Islet of Langerhans (tissue), 1 donor: ENCODE results near the gene CAPZB.

Experiments used
- FAIRE-seq: peaks from one replicate; lab custom pipeline; 2011; peaks lifted over from hg19 to GRCh38; lab: Jason Lieb, UNC

Gene CAPZB

DNA sequence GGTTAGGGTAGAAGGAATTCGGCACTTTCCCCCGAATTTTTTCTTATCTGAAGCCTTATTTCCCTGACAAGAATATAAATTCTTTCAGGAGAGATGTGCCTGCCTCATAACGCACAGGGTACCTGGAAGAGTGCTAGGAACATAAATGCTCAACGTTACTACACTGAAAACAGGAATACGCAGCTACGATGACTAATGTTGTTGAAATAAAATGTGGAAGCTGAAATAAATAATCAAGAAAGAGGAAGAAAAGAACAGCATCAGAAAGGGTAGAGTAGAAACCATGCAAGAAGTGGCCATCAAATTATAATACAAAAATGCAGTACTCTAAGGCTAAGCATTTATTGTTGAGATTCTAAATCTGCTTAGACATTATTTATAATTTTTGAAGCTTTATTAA, 139.3 kb downstream of the CAPZB start:
- FAIRE-seq: no peak

DNA sequence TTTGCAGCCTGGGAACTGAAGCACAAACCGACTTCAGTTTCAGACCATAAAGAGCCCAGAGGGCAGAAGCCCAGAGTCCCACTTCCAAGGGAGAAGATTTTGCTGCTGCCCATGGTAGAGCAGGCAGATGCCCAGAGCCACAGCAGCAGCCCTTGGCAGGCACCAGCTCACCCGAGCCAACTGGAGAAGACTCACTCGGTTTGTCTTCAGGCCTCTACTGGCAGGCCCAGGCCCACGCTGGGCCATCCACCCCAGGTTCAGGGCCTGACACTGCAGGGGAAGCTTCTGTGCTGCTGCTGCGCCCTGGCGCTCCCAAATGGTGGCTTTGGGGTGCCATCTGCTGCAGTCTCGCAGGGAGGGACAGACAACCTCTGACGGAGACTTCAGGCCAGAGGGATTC, 139.9 kb downstream of the CAPZB start:
- FAIRE-seq: no peak

DNA sequence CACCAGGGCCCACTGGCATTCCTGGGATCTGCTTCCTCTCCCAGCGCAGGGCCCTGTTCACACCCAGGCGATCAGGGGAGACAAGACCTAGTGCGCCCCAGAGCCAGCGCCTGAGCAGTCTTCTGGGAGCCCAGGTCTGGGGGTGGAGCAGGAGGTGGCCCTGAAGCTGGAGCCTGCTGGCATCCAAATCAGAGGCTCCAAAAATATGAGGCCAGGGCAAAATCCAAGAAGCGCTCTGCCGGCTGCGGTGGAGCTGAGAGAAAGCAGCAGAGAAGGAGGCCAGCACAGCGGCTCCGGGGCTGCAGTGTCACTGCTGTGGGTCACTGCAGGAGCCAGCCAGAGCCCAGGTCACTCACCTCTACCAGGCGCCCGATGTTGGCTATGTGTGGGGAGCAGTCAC, 140.5 kb downstream of the CAPZB start:
- FAIRE-seq: no peak

DNA sequence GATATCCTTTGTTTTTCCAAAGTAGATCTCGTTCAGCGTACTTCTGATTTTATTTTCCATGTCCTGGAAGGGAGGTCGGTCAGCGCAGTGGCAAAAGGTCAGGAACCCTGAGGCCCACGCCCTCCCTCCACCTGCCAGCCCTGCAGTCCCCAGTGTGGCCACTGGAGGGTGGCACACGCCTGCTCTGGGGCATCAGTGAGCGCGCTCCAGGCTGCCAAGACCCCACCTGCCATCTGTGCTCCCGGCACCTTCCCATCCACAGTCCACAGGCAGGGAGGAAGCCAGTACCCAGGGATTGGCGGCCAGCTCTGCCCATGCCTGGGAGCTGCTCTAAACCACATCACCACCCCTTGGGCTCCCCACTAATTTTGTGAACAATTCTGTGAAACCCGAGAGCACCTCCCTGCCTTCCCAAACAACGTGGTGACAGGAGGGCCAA, 140.9 kb downstream of the CAPZB start:
- FAIRE-seq: no peak

DNA sequence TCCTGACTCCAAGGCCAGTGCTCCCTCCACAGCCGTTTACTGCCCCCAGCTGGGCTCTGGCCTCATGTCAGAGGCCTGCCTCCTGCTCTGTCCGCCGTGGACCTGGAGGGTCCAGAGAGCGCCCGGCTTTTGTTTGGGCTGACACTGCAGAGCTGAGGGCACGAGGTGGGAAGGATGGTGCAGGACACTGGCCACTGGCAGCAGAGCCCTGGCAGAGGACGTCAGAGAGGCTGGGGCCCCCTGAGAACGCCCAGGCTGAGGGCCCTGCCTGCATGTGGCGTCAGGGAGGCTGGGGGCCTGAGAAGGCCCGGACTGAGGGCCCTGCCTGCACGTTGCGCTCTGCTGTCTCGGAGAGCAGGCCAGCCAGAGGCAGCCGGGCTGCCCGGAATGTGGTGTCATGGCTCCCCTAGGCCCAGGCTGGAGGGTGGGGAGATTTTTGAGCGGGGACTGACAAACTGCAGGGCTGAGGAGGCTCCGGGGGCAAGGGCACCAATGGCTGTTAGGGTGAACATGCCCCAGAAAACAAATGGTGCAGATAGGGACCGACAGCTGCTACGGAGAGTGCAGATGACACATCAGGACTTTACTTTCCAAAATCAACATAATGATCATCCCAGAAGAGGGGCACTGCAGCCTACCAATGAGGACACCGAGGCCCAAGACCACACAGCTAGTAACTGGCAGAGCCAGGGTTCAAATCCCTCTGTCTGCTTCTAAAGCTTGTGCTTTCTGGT, 141.6 kb downstream of the CAPZB start:
- no peak for FAIRE-seq

DNA sequence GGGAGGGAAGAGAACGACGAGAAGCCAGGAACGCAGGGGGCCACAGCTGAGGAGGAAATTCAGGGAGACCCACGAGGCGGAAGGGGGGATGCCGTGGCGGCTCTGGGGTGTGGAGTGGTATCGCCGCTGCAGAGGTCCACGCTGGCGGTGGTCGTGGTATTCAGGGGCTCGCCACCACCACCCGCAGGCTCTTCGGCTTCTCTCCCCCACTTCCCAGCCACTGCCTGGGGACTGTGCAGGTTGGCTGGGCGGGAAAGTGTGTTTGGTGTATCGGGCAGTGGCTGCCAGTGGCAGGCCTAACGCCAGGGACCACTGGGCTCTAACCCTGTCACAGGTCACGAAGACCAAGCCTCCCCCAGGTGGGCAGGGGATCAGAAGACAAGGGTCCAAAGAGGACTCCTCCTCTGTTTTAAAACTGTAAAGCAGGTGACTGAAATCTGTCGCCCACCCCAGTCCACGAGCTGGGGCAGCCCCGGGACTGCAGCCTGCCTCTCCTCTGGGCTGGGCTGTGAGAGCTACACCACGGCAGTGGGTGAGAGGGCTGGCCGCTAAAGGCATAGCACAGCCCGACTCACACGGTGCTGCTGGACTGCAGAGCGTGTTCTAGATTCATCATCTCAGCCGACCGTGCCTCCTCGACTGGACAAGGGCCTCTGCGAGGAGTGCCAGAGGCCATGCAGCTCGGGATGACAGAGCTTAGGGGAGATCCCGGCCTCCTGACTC, 142.3 kb downstream of the CAPZB start:
- no peak for FAIRE-seq

DNA sequence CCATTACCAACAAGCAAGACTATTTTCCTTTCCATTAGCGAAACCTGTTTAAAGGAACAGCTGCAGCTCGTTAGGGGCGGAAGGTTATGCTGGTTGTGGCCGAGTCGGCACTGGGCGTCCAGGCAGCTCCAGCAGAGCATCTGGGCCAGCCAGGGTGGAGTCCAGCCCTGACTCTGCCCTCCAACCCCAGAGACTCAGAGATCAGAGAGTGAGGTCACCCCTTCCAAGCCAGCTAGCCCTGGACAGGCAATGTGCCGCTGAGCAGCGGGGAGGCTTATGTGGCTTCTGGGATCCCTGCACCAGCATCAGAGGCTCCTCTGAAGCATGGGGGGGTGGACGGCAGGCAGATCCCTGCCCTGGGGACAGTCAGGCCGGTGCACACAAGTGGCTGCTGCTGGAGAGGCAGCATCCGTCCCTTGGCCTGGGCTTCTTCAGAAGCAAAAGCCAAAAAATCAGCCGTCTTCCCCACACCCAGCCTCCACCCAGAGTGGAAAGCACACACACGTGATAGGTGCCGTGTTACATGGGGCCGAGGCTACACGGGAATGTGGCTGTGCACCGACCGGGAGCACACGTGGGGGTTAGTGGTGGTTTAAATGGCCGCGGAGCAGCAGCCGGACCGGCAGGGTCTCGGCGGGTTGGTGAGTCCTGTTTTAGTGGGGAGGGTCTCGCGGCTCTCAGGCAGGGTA, 143.1 kb downstream of the CAPZB start:
- FAIRE-seq: no peak

DNA sequence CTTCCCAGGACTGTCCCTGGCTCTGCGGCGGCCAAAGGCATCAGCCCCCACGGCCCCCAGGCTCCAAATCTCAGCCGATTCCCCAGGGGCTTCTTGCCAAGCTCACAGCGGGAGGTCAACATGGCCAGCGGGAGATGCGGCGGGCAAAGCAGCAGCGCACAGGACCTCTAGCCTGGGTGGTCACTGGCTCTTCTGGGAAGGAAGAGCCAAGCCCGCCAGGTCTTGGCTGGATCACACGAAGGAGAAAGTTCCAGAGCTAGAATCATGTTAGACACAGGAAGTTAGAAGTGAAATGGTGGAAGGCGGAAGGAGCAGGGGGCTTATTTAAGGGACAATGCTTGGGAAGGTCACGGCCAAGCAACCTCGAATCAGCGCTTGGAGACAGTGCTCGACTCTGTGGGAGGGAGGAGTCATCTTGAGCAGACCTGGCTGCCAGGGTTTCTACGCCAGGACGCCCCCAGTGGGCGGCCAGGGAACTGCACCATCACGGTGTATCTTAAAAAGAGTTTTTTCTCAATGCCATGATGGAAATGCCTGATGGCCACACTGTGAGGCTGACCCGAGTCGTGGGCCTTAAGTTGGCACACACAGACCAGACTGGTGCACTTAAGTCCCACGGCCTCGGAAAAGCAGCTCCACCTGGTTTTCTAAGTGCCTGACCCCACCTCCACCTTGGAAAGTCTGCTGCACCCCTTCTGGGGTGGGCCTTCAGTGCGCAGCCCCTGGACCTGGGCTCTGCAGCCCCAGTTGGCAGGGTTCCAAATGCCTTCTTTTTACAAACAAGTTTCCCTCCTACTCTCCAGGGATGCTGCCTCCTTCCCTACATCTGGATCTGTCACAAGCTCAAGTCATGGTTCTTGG, 143.9 kb downstream of the CAPZB start:
- no peak for FAIRE-seq

DNA sequence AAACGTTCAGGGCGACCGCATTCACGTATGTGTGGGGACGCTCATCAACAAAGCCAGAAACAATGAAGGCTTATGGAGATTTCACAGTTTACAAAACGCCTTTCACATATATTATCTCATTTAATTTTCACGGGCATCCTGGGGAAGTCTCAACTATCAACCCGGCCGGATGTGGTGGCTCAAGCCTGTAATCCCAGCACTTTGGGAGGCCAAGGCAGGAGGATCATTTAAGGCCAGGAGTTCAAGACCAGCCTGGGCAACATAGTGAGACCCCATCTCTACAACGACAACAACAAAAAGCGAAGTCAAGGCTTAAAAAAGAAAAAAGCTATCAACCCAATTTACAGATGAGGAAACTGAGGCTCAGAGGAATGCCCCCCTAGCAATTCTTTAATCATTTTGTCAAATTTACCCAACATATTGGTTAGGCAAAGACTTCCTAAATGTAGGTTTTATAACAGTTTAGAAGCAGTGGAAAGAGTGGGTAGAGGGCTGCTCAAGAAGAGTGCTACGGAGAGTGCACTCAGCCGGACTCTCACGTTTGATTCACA, 144.9 kb downstream of the CAPZB start:
- no peak for FAIRE-seq

DNA sequence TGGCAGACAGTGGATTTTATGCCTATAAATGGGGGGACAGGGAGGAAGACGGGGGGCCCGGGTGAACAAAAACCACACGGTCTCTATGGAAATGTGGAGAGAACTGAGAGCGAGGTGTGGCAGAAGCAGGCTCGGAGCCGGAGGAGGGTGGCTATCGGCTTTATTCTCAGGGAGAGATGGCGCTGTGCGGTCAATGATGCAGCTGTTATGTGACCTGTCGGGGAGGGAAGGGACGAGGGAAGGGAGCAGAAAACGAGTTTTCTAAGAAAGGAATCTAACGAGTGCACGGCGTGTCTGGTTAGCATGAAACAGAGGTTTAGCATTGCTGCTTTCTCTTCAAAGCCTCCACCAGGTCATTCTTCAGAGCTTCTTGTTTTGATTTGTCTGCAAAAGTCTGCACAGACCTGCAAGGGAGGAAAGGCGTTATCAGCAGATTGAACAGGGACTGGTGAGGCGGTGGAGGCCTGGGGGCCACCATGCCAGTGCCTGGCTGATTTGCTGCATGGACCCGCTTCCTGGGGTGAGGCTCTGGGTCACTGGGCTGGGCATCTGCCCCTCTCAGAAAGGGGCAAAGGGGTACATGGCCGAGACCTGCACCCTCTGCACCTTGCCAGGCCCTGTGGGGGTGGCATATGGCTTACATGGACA, 146.0 kb downstream of the CAPZB start:
- FAIRE-seq: no peak

DNA sequence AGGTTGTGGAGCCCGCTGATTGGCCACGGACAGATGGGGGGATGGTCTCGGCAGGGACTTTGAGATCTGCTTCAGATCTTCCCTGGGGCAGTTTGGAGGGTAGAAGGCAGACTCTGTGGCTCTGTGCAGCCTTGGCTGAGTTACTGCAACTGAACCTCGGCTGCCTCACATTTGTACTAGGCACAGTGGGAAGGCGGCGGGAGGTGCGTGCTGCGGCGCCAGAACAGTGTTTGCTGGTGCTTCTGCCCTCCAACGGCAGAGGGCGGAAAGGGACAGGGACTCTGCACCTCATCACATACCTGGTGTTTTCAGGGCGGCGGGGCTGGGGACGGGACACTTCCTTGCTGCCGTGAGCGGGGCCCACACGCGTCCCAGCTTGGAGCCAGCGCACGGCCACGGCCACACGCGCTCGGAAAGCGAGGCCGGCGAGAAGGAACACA, 147.0 kb downstream of the CAPZB start:
- FAIRE-seq: no peak

DNA sequence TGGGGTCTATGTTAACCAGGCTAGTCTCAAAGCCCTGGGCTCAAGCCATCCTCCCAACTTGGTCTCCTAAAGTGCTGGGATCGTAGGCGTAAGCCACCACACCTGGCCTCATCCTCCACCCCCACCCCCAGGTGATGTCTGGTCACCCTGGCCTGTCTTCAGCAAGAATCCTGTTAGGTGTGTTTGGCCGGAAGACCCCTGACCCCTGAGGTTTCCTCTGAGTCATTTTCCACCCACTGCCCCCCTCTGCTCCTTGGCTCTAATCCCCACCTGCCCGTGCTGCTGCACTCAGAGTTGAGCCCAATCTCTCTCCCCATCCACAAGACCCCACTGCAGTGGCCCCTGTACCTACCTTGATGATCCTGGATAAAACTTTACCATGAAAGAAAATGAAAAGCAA, 148.1 kb downstream of the CAPZB start:
- no peak for FAIRE-seq

DNA sequence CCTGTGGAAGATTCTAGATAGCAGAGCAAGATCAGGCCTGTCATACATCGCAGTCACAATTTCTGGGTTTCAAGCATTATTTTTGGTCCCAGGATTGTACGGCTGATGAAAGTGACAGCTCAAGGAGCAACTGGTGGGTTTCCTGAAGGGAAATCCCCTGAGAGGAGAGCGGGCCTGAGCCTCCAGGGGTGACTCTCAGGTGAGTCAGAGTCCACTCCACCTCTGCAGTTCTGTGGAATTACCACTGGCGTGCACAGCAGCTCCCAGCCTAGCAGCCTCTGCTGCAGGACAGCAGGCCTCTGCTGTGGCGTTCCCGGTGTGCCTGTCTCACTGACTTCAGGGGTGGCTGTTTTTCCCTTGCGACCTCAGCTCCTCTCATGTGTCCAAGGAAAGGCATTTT, 148.8 kb downstream of the CAPZB start:
- no peak for FAIRE-seq

DNA sequence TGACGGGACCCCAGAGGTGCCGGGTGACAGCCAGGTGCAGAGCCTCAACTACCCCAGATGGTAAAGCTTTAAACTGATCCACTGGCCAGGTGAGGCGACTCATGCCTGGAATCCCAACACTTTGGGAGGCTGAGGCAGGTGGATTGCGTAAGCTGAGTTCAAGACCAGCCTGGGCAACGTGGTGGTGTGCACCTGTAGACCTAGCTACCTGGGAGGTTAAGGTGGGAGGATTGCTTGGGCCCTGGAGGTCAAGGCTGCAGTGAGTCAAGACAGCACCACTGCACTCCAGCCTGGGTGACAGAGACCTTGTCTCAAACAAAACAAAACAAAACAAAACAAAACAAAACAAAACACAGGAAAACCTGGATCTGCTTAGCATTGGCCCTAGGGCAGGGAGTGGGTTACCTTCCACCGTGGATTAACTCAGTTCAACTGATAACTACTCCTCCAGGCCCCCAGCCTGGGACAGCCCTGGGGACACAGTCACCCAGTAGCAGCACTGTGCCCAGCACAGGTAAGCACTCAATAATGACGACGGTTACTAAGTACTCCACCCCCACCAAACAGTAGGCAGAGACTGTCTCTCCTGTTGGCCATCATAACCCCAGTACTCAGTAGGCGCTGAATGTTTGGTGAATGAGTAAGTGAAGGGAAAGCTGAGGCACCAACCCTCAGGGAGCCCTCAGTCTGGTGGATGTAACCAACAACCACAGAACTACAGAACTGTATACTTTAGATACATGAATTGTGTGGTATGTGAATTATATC, 151.6 kb downstream of the CAPZB start:
- FAIRE-seq: no peak

DNA sequence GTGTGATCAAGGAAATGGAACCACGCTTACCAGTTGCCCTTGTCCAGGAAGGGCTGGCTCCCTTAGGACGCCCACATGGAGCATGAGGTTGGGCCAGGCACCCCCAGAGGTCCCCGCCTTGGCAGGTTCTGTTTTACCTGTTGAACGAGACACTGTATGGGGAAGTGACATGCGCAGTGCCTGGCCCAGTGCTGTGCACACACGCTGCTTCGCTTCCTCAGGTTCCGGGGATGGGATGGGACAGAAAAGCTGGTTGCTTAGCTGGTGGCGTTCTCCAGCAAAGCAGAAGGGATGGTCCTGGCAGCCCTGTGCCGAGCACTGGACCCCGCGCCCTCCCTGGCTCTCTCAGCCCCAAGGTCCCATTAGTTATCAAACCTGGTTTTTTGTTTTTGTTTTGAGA, 152.5 kb downstream of the CAPZB start:
- FAIRE-seq: no peak

DNA sequence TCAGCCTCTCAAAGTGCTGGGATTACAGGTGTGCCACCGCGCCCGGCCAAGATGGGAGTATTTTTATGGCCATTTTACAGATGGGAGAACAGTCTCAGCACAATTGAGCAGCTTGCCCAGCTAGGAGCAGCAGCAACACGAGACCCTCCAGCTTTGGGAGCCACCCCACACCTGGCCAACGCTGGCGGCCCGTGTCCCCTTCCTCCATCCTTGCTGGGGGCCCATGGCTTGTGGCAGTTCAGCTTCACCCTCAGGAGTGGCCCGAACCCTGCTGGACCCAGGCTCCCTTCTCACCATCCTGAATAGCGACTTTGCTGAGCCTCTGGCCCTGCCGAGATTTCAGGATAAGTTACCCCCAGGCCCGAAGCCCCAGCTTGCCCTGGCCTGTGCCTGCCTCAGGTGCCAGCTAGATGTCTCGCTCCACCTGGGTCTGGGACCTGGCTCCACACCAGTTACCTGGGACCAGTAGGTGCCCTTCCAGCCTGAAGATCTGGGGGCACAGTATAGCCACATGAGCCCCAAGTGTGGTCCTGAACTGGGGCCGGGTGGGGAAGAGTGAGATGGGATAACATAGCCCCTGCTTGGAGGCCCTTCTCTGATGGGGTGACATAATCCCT, 154.0 kb downstream of the CAPZB start:
- no peak for FAIRE-seq

DNA sequence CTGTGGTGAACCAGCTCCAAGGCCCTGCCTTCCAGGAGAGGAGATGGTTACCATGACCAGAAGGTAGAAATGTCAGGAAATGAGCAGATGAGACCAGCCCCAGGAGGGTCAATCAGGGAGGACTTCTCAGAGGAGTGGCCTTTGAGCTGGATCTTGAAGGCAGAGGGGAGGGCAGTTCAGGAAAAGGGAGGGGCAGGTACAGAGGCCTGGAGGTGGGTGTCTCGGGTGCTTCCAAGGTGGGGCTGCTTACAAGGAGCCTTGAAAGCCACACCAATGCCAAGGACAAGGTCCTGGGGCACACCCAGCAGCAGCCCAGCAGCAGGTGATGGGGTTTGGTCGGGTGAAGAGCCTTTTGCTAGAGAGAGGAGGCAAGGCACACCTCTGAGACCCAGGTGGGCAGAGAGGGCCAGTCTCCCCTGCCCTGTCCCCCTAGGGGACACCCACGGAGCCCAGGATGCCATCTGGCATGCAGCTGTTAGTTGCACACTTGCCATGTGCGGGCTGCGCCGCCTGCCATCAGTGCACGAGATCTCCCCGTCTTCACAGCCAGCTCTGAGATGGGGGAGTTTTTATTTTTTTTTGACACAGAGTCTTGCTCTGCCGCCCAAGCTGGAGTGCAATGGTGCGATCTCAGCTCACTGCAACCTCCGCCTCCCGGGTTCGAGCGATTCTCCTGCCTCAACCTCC, 154.7 kb downstream of the CAPZB start:
- FAIRE-seq: no peak

DNA sequence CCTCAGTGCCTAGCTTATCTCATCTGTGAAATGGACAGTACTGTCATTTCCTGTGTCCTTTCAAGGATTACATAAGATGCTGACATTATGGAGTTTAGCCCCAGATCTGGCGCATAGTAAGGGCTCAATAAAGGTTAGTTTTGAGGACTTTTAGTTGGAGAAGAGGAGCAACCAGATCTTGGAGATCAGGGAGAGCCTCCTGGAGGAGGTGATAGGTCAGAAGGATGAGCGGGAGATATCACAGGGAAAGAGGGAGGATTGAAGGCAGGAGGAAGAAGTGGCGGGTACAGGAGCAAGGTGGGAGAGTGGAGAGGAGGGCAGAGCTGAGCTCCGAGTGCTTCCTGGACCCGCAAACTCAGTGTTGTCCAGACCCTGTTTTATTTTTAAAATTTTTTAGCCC, 155.7 kb downstream of the CAPZB start:
- FAIRE-seq: no peak

DNA sequence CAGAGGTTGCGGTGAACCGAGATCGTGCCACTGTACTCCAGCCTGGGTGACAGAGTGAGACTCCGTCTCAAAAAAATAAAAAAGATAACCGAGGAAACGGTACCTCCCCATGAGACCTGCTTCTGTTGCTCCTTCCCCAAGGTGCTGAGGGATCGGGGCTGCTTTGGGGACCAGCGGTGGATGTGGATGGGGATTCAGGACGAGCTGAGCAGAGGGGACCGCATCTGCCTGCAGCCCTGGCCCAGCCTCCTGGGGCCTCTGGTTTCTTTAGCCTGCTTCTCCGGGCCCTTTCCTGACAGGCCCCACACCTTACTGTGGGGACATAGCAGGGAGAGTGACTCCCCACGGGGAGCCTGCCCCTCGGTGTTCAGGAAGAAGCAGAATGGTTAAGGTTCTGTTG, 156.2 kb downstream of the CAPZB start:
- no peak for FAIRE-seq

DNA sequence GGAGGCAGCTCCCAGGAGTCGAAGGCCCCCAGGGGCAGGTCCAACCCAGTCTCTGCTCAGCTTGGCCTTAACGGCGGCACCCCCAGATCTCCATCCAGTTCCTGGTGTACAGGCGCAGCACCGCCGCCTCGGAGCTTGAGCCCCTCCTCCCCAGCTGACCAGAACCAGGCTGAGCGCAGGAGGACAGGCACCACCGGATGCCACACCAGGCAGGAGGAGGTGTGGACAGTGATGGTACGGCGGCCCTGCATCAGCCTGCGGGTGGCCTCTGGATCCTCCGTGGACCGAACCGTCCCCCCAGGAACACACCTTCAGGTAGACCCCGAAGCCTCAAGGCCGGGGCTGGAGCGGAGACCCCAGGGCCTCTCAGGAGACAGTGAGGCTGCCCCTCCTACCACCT, 156.9 kb downstream of the CAPZB start:
- FAIRE-seq: no peak
